Activated CD8-positive, alpha-beta memory T cell treated with anti-CD3 and anti-CD28 coated beads, Interleukin-2, amount 10 ng/mL, durations not matched to agents 7 days and 5 days (primary cell): ENCODE results near the gene VIPR2. TPM values are rescaled to one million over a fixed set of nuclear protein-coding genes. Genes with fewer than 3 reads are reported as not detected.
"Not testable (repeated sequence)": the region's sequence is repeated elsewhere in the genome, so short reads cannot be mapped to it uniquely, and the experiment has no call there.

Experiments used
- ATAC-seq: fragments of 150-1000 bp; cut with Tn5 transposase; one replicate; pipeline ENCODE4 v1.10.0; 2021; ENCODE audit warnings: moderate library complexity
- CTCF ChIA-PET: fragments of 350-600 bp; sonication (Branson Sonifier 250); formaldehyde crosslinking; loops from one replicate; lab custom pipeline; 2021; ENCODE audit warnings: antibody characterized with exemption; lab: Charles Lee
- DNase-seq: peaks from one replicate; pipeline ENCODE4 v3.0.0-alpha.2; 2020
- H3K27ac Mint-ChIP-seq: one replicate; pipeline ENCODE4 v1.8.0; 2021; ENCODE audit warnings: mild to moderate bottlenecking, mixed read lengths
- H3K27me3 Mint-ChIP-seq: one replicate; pipeline ENCODE4 v1.8.0; 2021; ENCODE audit warnings: mixed read lengths
- H3K36me3 Mint-ChIP-seq: one replicate; pipeline ENCODE4 v1.8.0; 2021; ENCODE audit warnings: mild to moderate bottlenecking, mixed read lengths
- H3K4me1 Mint-ChIP-seq: one replicate; pipeline ENCODE4 v1.8.0; 2021; ENCODE audit warnings: mixed read lengths
- H3K4me3 Mint-ChIP-seq: one replicate; pipeline ENCODE4 v1.8.0; 2021; ENCODE audit warnings: mild to moderate bottlenecking, moderate library complexity, mixed read lengths
- H3K9me3 Mint-ChIP-seq: one replicate; pipeline ENCODE4 v1.8.0; 2022; ENCODE audit warnings: low read depth, mixed read lengths
- total RNA-seq, 2 experiments: library from RNA; stranded (reverse); gene quantifications; one replicate each; pipeline ENCODE4 v1.2.3, GENCODE V29; 2021

Gene VIPR2
- total RNA-seq, 2 experiments from 2014 or later, result 0.05 TPM; not detected in 1

DNA sequence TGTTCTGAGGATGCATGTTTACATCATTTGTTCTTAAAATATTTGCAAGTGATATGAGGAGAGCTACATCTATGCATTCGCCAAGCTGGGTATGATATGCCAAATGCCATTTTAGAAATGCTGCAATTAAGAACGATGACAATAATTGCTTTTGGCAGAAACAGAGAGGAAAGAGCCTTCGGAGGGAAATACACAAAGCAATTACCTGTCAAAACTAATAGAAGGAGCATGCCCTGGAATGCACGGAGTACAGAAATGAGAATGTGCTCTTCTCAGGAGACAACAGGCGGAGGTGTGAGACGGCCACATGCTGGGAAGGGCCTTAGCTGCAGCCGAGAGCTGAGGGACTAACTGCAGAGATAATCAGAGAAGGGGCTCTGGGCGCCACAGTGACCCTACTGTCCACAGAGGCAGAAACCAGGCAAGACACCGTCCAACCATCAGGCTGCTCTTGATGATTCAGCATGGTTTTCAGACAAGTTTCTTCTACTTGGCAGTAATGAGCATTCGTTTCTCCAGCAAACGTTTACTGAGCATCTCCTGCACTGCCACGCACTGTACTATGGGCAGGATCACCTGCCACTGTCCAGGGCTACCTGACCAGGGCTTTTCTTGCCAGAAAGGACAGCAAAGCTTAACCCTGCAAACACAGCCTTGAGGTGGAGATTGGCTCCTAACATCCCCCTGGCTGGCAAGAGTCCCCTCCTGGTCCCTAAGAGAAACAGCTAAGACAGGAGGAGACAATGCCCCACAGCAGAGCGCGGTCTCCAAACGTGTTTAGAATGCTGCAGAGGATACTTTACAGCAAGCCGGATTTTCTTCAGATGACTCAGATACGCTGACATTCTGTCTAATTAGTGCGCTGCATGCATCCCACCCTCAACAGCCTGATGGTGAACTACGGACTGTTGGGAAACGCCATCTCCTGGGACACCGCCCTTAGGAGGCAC is 18.1 kb downstream of the VIPR2 start:
- no peaks in the 10 kb centered on the region for H3K36me3 Mint-ChIP-seq

DNA sequence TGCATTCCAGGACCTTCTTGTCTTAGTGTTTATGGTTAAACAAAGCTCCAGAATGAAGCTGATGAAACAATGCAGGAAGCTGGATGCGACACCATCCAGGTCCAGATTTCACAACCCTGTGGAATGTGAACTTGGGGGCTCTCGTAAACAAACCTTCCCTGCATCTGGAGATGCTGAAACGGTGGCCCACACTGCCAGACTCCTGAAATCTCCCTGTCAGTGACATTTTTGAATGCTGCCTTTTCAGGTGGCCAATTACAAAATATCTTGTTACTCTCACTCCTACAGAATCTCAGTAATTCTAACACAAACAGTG is 18.8 kb downstream of the VIPR2 start:
- DNase-seq, result no peak
- no peaks in the 10 kb centered on the region for H3K4me1 Mint-ChIP-seq
- no peak for ATAC-seq
- no peaks in the 10 kb centered on the region for H3K36me3 Mint-ChIP-seq
- CTCF ChIA-PET, result no interaction called here
- H3K4me3 Mint-ChIP-seq, result no peak overlapping the region
- H3K27me3 Mint-ChIP-seq, result peaks cover 6% of the 10 kb centered on the region
- no peak overlapping the region for H3K27ac Mint-ChIP-seq
- H3K9me3 Mint-ChIP-seq, result no peaks in the 10 kb centered on the region

More for the DNA sequence above, 18.1 kb downstream of the VIPR2 start:
- CTCF ChIA-PET, result no interaction called here
- no peak overlapping the region for H3K4me3 Mint-ChIP-seq
- H3K9me3 Mint-ChIP-seq, result no peaks in the 10 kb centered on the region
- H3K4me1 Mint-ChIP-seq, result no peaks in the 10 kb centered on the region
- ATAC-seq (no peak), DNase-seq (no peak)
- no peak overlapping the region for H3K27ac Mint-ChIP-seq
- peaks cover 9% of the 10 kb centered on the region for H3K27me3 Mint-ChIP-seq

DNA sequence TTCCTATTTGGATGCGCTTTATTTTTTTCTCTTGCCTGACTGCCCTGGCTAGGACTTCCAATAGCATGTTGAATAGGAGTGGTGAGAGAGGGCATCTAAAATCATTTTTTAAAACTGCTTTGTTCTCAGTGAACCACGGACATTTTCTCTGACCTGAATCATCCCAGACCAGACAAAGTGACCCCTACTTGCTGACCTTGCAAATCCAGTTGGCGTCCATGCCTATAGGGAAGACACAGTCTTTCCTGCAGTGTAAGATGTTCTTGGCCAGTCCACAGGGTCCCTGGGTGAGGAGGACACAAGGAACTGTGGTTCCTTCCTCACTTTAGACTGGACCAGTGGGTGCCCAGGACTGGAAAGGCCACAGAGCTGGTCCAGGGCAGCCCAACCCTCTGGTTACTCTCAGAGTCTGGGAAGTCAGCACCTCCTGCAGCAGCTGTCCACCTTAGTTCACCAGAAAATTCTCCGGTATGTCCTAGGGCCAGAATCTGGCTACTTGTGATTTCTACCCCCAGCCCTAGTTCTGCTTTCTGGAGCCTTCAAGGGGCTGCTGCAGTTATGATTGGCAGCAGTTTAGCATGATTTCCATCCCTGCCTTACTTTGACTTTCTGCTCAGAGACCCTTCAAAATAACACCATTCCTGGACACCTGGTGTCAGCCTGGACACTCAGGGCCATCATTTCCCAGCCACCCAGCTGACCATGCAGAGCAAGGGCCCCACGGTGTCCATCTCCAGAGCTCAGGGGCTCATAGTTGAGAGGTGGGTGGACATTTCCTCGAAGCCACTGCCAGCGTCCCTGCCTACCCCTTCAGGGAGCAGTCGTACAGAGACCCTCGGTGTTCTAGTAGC is 19.3 kb downstream of the VIPR2 start:
- H3K4me3 Mint-ChIP-seq, result no peak overlapping the region
- no peaks in the 10 kb centered on the region for H3K4me1 Mint-ChIP-seq
- no peak for DNase-seq
- CTCF ChIA-PET, result no interaction called here
- H3K27me3 Mint-ChIP-seq, result peaks cover 6% of the 10 kb centered on the region
- no peaks in the 10 kb centered on the region for H3K9me3 Mint-ChIP-seq
- H3K36me3 Mint-ChIP-seq, result no peaks in the 10 kb centered on the region
- no peak overlapping the region for H3K27ac Mint-ChIP-seq
- no peak for ATAC-seq

DNA sequence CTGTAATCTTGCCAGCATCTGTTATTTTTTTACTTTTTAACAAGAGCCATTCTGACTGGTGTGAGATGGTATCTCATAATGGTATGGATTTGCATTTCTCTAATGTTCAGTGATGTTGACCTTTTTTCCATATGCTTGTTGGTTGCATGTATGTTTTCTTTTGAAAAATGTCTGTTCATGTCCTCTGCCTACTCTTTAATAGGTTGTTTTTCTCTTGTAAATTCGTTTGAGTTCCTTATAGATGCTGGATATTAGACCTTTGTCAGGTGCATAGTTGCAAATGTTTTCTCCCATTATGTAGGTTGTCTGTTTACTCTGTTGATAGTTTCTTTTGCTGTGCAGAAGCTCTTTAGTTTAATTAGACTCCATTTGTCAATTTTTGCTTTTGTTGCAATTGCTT is 20.9 kb downstream of the VIPR2 start:
- H3K27me3 Mint-ChIP-seq, H3K4me3 Mint-ChIP-seq, H3K36me3 Mint-ChIP-seq, H3K9me3 Mint-ChIP-seq, H3K4me1 Mint-ChIP-seq, CTCF ChIA-PET, H3K27ac Mint-ChIP-seq, DNase-seq, ATAC-seq: not testable (repeated sequence)

DNA sequence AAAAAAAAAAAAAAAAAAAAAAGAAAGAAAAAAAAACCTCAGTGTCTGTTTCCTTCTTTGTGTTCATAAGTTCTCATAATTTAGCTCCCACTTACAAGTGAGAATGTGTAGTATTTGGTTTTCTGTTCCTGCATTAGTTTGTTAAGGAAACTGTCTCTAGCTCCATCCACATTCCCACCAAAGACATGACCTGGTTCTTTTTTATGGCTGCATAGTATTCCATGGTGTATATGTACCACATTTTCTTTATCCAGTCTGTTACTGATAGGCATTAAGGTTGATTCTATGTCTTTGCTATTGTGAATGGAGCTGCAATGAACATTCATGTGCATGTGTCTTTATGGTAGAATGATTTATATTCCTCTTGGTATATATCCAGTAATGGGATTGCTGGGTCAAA is 21.4 kb downstream of the VIPR2 start:
- CTCF ChIA-PET, H3K27ac Mint-ChIP-seq, H3K27me3 Mint-ChIP-seq: not testable (repeated sequence)

DNA sequence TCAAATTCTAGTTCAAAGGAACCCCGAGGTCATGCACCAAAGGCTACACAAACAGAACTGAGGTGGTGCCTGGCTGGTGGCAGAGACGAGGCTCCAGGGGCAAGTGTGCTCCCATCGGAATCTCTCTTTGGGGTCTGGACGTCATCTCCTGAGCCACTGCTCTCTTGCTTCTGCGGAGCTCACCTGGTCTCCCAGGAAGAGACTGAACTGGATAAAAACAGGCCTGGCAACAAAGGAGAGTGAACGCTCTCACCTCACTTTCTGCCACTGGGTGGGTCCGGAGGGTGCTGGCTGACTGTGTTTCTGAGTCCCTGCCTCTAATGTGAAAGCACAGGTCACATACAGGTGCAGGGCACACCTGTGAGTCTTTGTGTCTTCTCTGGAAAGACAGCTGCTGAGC is 22.4 kb downstream of the VIPR2 start:
- Mint-ChIP-seq H3K9me3 (no peaks in the 10 kb centered on the region), H3K4me3 (no peak overlapping the region), H3K27me3 (peaks cover 6% of the 10 kb centered on the region), H3K36me3 (no peaks in the 10 kb centered on the region), H3K4me1 (no peaks in the 10 kb centered on the region), H3K27ac (no peak overlapping the region)
- no peak for DNase-seq
- no peak for ATAC-seq
- CTCF ChIA-PET, result no interaction called here

More for the DNA sequence above, 21.4 kb downstream of the VIPR2 start:
- H3K9me3 Mint-ChIP-seq, H3K4me3 Mint-ChIP-seq, DNase-seq, ATAC-seq, H3K36me3 Mint-ChIP-seq, H3K4me1 Mint-ChIP-seq: not testable (repeated sequence)

DNA sequence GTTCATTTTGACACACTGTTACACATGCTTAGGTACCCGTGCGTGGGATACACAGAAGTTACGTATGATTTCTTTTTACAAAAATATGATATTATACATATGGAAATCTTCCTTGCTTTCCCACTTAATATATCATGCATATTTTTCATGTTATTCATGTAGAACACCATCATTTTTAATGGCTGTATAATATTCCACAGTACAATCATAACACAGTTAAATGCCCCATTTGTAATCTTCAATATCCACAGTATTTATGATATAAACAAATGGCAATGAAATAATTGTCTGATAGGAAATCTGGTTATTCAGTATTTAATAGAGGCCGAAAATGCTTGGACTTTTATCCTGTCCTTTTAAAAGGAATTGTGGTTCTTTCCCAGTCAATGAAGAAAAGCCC is 23.2 kb downstream of the VIPR2 start:
- Mint-ChIP-seq H3K4me1 (no peaks in the 10 kb centered on the region), H3K27me3 (peaks cover 6% of the 10 kb centered on the region), H3K27ac (no peak overlapping the region), H3K9me3 (no peaks in the 10 kb centered on the region), H3K36me3 (no peaks in the 10 kb centered on the region), H3K4me3 (no peak overlapping the region)
- ATAC-seq, result no peak
- DNase-seq, result no peak
- CTCF ChIA-PET, result no interaction called here

DNA sequence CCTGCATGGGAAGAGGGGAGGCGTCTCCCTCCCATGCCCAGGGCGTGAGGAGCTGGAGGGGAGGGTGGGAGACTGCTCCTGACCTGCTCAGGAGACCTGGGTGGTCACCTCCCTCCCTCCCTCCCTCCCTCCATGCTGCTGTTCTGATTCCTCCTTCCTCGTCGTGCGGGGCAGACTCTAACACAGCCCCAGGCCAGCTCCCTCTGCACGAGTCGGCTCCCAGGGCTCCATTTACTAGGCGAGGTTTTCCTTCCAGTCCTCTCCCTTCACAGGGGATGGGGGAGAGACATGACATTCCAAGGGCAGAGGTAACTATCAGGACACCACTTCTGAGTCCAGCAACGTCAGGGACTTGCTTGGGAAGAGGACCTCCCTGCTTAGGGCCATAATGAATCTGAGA is 23.6 kb downstream of the VIPR2 start:
- H3K9me3 Mint-ChIP-seq, result no peaks in the 10 kb centered on the region
- H3K27ac Mint-ChIP-seq, result no peak overlapping the region
- ATAC-seq, result no peak
- peaks cover 3% of the 10 kb centered on the region for H3K27me3 Mint-ChIP-seq
- CTCF ChIA-PET, result no interaction called here
- H3K4me1 Mint-ChIP-seq, result no peaks in the 10 kb centered on the region
- H3K36me3 Mint-ChIP-seq, result no peaks in the 10 kb centered on the region
- H3K4me3 Mint-ChIP-seq, result no peak overlapping the region
- DNase-seq, result no peak

DNA sequence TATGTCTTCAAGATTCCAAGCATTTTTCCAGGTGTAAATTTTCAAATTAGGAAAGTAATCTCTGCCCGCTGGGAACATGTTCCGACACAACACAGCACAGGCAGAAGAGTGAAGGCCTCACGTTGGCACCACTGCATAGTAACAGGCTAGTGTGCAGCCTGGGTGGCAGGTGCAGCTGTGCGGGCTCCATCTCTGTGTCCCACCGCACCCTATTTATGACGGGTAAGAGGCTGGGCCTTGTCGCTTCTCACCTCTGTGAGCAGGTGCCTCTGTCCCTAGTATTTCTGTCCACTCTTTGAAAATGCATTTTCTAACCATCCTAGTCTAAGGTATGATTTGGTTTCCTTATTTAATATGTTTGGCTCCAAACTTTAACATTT is 24.1 kb downstream of the VIPR2 start:
- no peaks in the 10 kb centered on the region for H3K9me3 Mint-ChIP-seq
- CTCF ChIA-PET, result no interaction called here
- H3K4me3 Mint-ChIP-seq, result no peak overlapping the region
- H3K36me3 Mint-ChIP-seq, result no peaks in the 10 kb centered on the region
- no peak for DNase-seq
- ATAC-seq, result no peak
- H3K27me3 Mint-ChIP-seq, result peaks cover 2% of the 10 kb centered on the region
- H3K27ac Mint-ChIP-seq, result no peak overlapping the region
- no peaks in the 10 kb centered on the region for H3K4me1 Mint-ChIP-seq

DNA sequence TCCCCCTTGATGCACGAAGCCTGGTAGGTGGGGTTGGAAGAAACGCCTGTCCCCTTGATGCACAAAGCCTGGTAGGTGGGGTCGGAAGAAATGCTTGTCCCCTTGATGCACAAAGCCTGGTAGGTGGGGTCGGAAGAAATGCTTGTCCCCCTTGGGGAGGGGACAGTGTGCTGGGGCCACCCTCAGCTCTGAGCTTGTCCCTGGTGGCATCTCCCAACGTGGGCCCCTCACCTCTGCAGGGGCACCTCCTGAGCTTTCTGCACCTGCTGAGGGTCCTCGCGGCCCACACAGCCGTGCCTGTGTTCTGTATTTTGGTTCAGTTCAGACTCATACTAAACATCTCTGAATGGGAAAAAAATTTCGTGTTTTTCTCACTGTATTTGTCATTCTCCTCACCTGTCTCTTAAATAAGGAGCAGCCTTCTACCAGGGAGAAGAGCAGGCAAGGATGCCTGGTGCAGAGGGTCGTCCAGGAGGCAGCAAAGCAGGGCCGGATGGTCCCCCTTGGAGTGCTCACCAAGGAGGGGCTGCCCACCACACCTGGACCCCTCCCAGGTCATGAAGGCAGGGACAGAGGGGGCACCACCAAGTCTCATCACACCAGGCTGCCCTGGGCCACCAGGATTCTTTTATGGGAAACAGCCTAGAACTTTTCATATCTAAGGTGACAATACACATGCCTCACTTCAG is 24.7 kb downstream of the VIPR2 start:
- Mint-ChIP-seq H3K4me1 (no peaks in the 10 kb centered on the region), H3K27me3 (peaks cover 2% of the 10 kb centered on the region), H3K4me3 (no peak overlapping the region), H3K36me3 (no peaks in the 10 kb centered on the region), H3K27ac (no peak overlapping the region), H3K9me3 (no peaks in the 10 kb centered on the region)
- CTCF ChIA-PET, result no interaction called here
- DNase-seq, result no peak
- ATAC-seq, result no peak

DNA sequence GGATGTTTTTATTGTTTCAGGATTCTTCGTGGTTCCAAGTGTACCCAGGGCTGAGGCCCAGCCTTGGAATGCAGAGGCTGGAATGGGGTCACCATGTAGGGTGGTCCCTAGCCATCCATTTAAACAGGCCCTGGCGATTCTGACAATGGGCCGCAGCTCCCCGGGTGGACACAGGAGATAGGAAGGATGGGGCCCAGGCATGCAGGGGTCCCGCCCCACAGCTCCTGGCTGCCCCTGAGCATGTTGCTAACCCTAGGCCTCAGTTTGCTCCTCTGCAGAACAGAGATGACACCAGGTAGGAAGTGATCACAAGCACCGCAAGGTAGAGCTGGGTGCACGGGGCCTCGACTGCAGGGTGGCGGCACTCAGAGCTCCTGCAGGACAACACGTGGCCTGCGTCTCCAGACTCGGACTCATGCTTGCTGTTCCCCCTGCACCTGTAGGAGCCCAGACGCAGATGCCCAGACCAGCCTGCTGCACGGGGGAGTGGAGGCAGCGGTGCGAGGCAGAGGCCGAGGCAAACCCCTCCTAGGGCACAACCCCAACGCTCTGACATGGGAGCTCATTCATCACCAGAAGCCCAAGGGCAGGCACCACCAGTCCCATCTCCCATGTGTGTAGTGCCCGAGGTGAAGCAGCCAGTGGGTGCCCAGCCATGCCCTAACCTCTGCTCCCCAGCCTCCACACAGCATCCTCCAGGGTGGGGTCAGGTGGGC is 25.5 kb downstream of the VIPR2 start:
- no peak for ATAC-seq
- CTCF ChIA-PET, result no interaction called here
- H3K9me3 Mint-ChIP-seq, result no peaks in the 10 kb centered on the region

DNA sequence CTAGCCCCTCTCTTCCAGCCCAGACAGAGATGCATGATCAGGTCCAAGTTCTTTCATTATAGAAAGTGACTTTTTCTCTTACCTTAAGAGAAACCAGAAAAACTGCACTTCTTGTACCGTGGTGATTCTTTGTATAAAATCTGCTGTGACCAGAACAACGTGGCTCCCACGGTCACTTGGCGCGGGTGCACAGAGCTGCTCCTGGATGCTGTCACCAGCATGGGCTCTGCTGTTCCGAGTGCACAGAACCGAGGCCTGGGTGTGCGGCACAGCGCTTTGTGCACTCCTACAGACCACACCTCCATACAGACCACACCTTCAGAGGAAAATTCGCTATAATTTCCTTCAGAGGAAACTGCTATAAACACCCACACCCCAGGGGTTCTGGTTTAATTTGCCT is 26.0 kb downstream of the VIPR2 start:
- H3K9me3 Mint-ChIP-seq, result no peaks in the 10 kb centered on the region
- no peak for ATAC-seq
- H3K27ac Mint-ChIP-seq, result no peak overlapping the region
- no peak for DNase-seq
- peaks cover 8% of the 10 kb centered on the region for H3K27me3 Mint-ChIP-seq
- H3K4me1 Mint-ChIP-seq, result no peaks in the 10 kb centered on the region
- no peak overlapping the region for H3K4me3 Mint-ChIP-seq
- no peaks in the 10 kb centered on the region for H3K36me3 Mint-ChIP-seq
- CTCF ChIA-PET, result no interaction called here

More for the DNA sequence above, 25.5 kb downstream of the VIPR2 start:
- DNase-seq, result no peak
- no peaks in the 10 kb centered on the region for H3K36me3 Mint-ChIP-seq
- no peak overlapping the region for H3K27ac Mint-ChIP-seq
- H3K4me3 Mint-ChIP-seq, result no peak overlapping the region
- H3K27me3 Mint-ChIP-seq, result peaks cover 3% of the 10 kb centered on the region
- no peaks in the 10 kb centered on the region for H3K4me1 Mint-ChIP-seq

DNA sequence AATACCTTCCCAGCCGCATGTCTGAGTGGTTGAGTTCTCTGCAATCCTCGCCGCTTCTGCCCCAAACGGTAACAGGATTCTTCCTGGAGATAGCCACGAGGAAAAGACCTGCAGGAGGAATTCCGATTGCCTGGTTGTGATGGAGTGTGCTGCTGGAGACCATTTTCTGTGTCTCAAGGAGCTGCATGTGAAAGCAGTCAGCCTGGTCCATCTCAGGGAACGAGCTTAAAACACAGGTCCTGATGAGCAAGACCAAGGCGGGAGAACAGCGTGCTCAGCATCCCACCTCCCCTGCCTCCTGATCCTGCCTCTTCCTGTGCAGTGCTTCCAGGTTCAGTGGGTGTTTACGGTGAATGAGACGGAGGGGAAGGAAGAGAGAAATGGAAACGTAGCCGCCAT is 26.5 kb downstream of the VIPR2 start:
- ATAC-seq (no peak), DNase-seq (no peak)
- H3K4me1 Mint-ChIP-seq, result no peaks in the 10 kb centered on the region
- H3K27ac Mint-ChIP-seq, result no peak overlapping the region
- H3K27me3 Mint-ChIP-seq, result peaks cover 10% of the 10 kb centered on the region
- no peak overlapping the region for H3K4me3 Mint-ChIP-seq
- no peaks in the 10 kb centered on the region for H3K36me3 Mint-ChIP-seq
- H3K9me3 Mint-ChIP-seq, result no peaks in the 10 kb centered on the region
- CTCF ChIA-PET, result no interaction called here
